K562 (cell line): ENCODE measurements around the gene ANKRD13A.

ENCODE experiments used
- REST ChIP-seq, 2 experiments: fragments of 450-650 bp; formaldehyde crosslinking in 1 of 2; IDR thresholded peaks; 2 replicates each; pipeline versions ENCODE4 v1.4.0 to v1.6.1; 2014 to 2020; ENCODE audit warnings: mild to moderate bottlenecking in 2 of 2, borderline replicate concordance in 1 of 2, low read depth in 1 of 2
- SMC3 ChIP-seq: conservative IDR thresholded peaks from 2 replicates; pipeline ENCODE4 v1.6.1; 2011; ENCODE audit warnings: low read depth, low read length, improper control_type of control experiment; ENCODE audit not compliant: insufficient read depth

- TF ChIP-seq SMC3 (no peak), REST (IDR thresholded peaks at IDR 0.05; ENCODE audit: borderline replicate concordance) (no peak), REST (CRISPR knock-in tag; IDR thresholded peaks at IDR 0.05; ENCODE audit: low read depth) (no peak)
These were observed 35.3 kb upstream of the ANKRD13A start for GRCh38 chr12:109963743-109964429.
